HG03460 (cell line): ENCODE data around the gene EXT2.

Experiments
- ATAC-seq: cut with Tn5 transposase; IDR thresholded peaks from one replicate; pipeline ENCODE4 v1.9.1; 2021; ENCODE audit not compliant: unreplicated experiment

Gene EXT2

DNA sequence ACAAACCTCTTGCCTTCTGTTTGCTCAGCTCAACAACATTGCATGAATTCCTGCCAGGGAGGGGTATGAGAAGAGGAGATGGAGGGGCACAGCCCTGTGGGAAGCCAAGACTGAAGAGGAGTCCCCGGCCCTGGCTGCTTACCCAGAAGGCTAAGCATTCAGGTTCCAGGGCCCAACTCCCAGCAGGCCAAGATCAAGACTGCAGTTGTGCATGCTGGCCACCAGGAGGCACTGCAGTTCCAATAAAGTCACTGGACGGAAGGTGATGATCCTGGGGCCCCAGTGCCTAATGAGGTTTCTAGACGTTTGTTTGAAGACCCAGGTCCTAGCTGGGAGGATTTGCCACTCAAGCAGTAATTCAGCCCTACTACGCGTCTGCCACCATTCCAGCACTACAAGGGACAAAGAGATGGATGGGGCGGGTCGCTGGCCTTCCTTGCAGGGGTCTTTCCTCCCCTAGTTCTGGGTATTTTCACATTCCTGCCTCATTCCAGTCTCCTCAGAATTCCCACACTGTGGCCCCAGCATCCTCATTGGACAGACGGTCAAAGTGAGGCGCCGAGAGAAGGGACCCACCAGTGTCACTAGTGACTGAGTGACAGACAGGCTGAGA is 190.9 kb downstream of the EXT2 start:
- no peak for ATAC-seq

DNA sequence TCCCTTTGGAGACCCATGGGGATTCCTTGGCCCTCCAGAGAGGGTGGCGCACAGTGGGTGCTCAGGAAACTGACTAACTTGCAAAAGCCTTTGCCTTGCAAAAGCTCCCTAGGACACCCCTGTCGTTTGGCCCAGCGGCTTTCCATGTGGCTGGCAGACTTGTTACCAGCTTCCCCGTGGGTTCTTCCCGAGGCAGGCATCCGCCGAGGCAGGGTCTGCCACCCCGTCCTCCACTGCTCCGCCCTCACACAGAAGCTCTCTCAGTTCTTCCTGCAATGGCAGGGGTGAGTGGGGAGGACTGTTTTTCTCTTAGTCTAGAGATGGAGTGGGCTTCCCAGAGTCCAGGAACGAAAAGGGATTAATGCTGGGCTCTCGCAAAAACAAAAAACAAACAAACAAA is 191.4 kb downstream of the EXT2 start:
- no peak for ATAC-seq

DNA sequence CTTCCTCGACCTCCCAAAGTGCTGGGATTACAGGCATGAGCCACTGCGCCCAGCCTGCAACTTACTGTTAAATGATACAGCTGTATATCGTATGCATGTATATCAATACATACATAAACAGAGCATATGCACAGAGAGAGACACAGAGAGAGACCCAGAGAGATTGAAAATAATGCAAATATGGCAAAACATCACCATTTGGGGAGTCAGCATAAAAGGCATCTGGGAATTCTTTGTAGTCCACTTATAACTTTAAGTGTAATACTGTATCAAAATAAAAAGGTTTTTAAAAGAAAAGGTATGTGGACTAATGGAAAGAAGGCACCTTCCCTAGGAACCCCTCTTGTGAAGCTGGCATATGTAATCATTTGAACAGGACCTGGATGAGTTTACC is 192.7 kb downstream of the EXT2 start:
- ATAC-seq: no peak

DNA sequence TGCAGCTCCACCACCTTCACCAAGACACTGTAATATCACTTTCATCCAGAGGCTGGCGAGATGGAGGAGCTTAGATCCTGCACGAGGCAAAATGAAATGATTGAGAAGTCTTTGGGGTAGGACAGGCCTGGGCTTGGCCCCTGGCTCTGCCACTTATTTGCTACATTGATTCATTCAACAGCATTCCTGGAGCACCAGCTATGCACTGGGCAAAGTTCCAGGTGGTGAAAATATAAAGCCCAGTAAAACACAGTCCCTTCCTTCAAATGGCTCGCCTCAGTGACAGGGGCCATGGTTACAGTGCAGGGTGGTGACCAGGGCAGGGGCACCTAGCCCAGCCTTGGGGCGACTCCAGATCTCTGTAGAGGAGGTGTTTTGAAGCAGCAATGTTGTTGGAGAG is 194.7 kb downstream of the EXT2 start:
- ATAC-seq: no peak
